Superior temporal gyrus (tissue), 1 donor: Measurements from ENCODE around the gene RAB19.
"Not testable (repeated sequence)": the region's sequence is repeated elsewhere in the genome, so short reads cannot be mapped to it uniquely, and the experiment has no call there.

Experiments used
- DNase-seq: peaks from one replicate; pipeline ENCODE4 v3.0.0-alpha.2; 2016; ENCODE audit errors: extremely low spot score

Gene RAB19

GRCh38 chr7:140453785-140454656 is 50.2 kb downstream of the RAB19 start:
- DNase-seq = not testable (repeated sequence)

GRCh38 chr7:140454657-140455015 is 50.8 kb downstream of the RAB19 start:
- no peak for DNase-seq

GRCh38 chr7:140455743-140456142 is 51.9 kb downstream of the RAB19 start:
- no peak for DNase-seq

GRCh38 chr7:140456551-140457051 is 52.7 kb downstream of the RAB19 start:
- DNase-seq = no peak

GRCh38 chr7:140458201-140458600 is 54.3 kb downstream of the RAB19 start:
- no peak for DNase-seq

GRCh38 chr7:140458916-140459315 is 55.1 kb downstream of the RAB19 start:
- DNase-seq = no peak

GRCh38 chr7:140463111-140463510 is 59.3 kb downstream of the RAB19 start:
- DNase-seq = no peak

- DNase-seq = peak; percentile 75
These were observed 72.0 kb downstream of the RAB19 start for GRCh38 chr7:140475747-140476333.

- no peak for DNase-seq
These were observed 72.9 kb downstream of the RAB19 start for GRCh38 chr7:140476698-140477261.
